A673 (cell line): ENCODE measurements around the gene RDX.

ENCODE experiments used
- EZH2 ChIP-seq: fragments of 200-600 bp; sonication (generic); IDR thresholded peaks from 2 replicates; pipeline ENCODE4 v1.6.1; 2017; ENCODE audit warnings: borderline replicate concordance, low read depth, mild to moderate bottlenecking, mixed read lengths, antibody characterized with exemption, low read length; ENCODE audit not compliant: poor library complexity, severe bottlenecking
- TF ChIP-seq, protein P1 (sequence below): fragments of 300-800, 200-600 bp; sonication (generic); conservative IDR thresholded peaks from 2 replicates; pipeline ENCODE4 v1.5.1; 2017; ENCODE audit warnings: low read depth, mild to moderate bottlenecking, antibody characterized with exemption, low read length, moderate library complexity, mixed read lengths

DNA sequence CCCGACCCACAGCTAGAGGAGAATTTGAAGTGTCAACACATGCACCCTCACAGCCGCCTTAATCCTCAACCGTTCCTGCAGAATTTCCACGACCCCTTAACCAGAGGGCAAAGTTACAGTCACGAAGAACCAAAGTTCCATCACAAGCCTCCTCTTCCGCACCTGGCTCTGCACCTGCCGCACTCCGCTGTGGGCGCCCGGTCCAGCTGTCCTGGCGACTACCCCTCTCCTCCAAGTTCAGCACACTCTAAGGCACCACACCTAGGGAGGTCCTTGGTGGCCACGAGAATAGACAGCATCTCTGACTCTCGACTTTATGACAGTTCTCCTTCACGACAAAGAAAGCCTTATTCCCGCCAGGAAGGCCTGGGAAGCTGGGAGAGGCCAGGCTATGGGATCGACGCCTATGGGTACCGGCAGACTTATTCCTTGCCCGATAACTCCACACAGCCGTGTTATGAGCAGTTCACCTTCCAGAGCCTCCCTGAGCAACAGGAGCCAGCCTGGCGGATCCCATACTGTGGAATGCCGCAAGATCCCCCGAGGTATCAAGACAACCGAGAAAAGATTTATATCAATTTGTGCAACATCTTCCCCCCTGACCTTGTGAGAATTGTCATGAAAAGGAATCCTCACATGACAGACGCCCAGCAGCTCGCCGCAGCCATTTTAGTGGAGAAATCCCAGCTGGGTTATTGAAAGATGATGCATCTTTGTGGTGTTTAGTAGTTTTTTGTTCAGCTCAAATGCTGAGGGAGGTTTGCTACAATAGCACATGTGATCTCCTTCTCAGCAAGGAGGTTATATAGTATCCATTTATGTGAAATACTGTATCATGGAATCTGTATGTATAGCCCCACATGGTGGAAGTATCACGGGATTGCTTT lies 131.1 kb downstream of the RDX start:
- TF ChIP-seq, protein P1, sequence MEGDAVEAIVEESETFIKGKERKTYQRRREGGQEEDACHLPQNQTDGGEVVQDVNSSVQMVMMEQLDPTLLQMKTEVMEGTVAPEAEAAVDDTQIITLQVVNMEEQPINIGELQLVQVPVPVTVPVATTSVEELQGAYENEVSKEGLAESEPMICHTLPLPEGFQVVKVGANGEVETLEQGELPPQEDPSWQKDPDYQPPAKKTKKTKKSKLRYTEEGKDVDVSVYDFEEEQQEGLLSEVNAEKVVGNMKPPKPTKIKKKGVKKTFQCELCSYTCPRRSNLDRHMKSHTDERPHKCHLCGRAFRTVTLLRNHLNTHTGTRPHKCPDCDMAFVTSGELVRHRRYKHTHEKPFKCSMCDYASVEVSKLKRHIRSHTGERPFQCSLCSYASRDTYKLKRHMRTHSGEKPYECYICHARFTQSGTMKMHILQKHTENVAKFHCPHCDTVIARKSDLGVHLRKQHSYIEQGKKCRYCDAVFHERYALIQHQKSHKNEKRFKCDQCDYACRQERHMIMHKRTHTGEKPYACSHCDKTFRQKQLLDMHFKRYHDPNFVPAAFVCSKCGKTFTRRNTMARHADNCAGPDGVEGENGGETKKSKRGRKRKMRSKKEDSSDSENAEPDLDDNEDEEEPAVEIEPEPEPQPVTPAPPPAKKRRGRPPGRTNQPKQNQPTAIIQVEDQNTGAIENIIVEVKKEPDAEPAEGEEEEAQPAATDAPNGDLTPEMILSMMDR = no peak; the same call in 1 of the 2 replicates
- TF ChIP-seq EZH2 = no peak
